ENCODE results near the gene ATP6V0D1.

DNA sequence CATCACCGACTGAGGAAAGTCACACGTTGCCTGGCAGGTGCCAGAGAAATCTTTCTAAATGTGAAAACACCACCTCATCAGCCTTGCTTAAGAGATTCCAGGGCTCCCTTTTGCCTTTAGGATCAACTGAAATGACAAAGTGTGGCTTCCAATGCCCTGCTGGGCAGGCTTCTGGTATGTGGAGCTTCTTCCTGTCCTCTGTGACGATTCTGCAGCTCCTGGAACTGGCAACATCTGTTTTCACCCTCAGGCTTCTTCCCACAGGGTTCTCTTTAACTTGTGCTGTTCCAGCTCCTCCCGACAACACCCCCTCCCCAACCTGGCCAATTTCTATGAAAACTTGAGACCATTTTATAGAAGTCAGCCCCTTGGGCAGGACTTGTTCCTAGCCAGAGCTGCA, 59.9 kb downstream of the ATP6V0D1 start:
- TF ChIP-seq, protein P1, sequence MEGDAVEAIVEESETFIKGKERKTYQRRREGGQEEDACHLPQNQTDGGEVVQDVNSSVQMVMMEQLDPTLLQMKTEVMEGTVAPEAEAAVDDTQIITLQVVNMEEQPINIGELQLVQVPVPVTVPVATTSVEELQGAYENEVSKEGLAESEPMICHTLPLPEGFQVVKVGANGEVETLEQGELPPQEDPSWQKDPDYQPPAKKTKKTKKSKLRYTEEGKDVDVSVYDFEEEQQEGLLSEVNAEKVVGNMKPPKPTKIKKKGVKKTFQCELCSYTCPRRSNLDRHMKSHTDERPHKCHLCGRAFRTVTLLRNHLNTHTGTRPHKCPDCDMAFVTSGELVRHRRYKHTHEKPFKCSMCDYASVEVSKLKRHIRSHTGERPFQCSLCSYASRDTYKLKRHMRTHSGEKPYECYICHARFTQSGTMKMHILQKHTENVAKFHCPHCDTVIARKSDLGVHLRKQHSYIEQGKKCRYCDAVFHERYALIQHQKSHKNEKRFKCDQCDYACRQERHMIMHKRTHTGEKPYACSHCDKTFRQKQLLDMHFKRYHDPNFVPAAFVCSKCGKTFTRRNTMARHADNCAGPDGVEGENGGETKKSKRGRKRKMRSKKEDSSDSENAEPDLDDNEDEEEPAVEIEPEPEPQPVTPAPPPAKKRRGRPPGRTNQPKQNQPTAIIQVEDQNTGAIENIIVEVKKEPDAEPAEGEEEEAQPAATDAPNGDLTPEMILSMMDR (IDR thresholded peaks at IDR 0.05): no peak
- TF ChIP-seq POLR2AphosphoS5 (IDR thresholded peaks at IDR 0.05): no peak
- no peak for TF ChIP-seq POLR2A (IDR thresholded peaks at IDR 0.05)

Measured in upper lobe of left lung (tissue), 4 donors.